Astrocyte of the cerebellum (primary cell): ENCODE measurements around the gene LSM10.

Experiments used
- DNase-seq: peaks from one replicate; pipeline ENCODE4 v3.0.0-alpha.2; 2011; ENCODE audit warnings: low read depth
- H3K4me3 ChIP-seq: 2 replicates; pipeline ENCODE4 v1.5.1; 2011; ENCODE audit warnings: mild to moderate bottlenecking, low read depth, low read length, moderate library complexity
- CTCF ChIP-seq: IDR thresholded peaks from 2 replicates; pipeline ENCODE4 v1.5.1; 2012; ENCODE audit warnings: low read length, low read depth, moderate library complexity, mild to moderate bottlenecking; ENCODE audit errors: missing control alignments
- in situ Hi-C: cut with HindIII; loops from 2 replicates; pipeline ENCODE4 v1.10.0; 2017; ENCODE audit warnings: low sequenced_read_pairs

LSM10 gene

GRCh38 chr1:36382669-36383068 lies 15.0 kb downstream of the LSM10 start:
- in situ Hi-C loops, result no loop called here
- DNase-seq, result no peak
- no peak overlapping the region for H3K4me3 ChIP-seq
- no peak for TF ChIP-seq CTCF

- TF ChIP-seq CTCF, result no peak
- H3K4me3 ChIP-seq, result no peak overlapping the region
- in situ Hi-C loops, result no loop called here
- DNase-seq, result no peak
Measured at GRCh38 chr1:36382231-36382630, 15.5 kb downstream of the LSM10 start.

GRCh38 chr1:36381405-36381804 lies 16.3 kb downstream of the LSM10 start:
- no peak for TF ChIP-seq CTCF
- in situ Hi-C loops, result no loop called here
- no peak overlapping the region for H3K4me3 ChIP-seq
- no peak for DNase-seq

- no peak overlapping the region for H3K4me3 ChIP-seq
- in situ Hi-C loops, result no loop called here
- DNase-seq, result no peak
- TF ChIP-seq CTCF, result no peak
Measured at GRCh38 chr1:36380782-36381181, 16.9 kb downstream of the LSM10 start.

- no peak for TF ChIP-seq CTCF
- no peak for DNase-seq
- H3K4me3 ChIP-seq, result no peak overlapping the region
- in situ Hi-C loops, result no loop called here
Measured at GRCh38 chr1:36380143-36380619, 17.5 kb downstream of the LSM10 start.

- no peak overlapping the region for H3K4me3 ChIP-seq
- in situ Hi-C loops, result no loop called here
- no peak for TF ChIP-seq CTCF
- DNase-seq, result no peak
Measured at GRCh38 chr1:36377791-36378492, 19.8 kb downstream of the LSM10 start.
